ENCODE data around the gene RHAG. TPM values are rescaled to one million over a fixed set of nuclear protein-coding genes. Genes with fewer than 3 reads are reported as not detected.

The RHAG gene
- total and polyA plus RNA-seq, 2 donors (not counting 1 experiment from before 2014, with no cell fraction given) = not detected

DNA sequence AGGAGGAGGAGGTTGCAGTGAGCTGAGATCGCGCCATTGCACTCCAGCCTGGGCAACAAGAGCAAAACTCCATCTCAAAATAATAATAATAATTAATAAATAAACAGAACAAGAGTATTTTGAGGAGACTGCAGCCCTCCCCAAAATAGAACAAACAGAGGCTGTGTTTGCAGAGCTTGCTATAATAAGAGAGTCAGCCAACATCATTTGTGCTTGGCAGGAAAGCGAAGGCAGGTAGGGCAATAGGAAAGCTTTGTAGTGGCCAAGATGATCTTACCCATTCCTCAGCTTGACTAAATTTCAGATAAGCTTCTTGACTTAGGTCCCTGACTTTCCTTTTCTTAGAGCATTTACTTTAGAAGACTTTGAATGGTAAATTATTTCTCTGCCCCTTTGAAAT is 79.5 kb downstream of the RHAG start:
- ChIA-PET CTCF (no interaction called here), POLR2A (no interaction called here)
- Mint-ChIP-seq H3K27ac (no peak overlapping the region), H3K4me3 (no peak overlapping the region), H3K27me3 (no peaks in the 10 kb centered on the region), H3K4me1 (peaks cover 1% of the 10 kb centered on the region), H3K9me3 (ENCODE audit: insufficient read depth) (no peaks in the 10 kb centered on the region)
- no peaks in the 10 kb centered on the region for H3K4me1 ChIP-seq (ENCODE audit: control insufficient read depth in 2 of 2, insufficient read depth in 2 of 2, low read length in 2 of 2)
- H3K4me3 ChIP-seq (ENCODE audit: control extremely low read depth in 1 of 5, extremely low read depth in 1 of 5, insufficient read depth in 1 of 5, low read depth in 2 of 5, low read length in 4 of 5) = no peak overlapping the region
- ATAC-seq (ENCODE audit: low read depth) = no peak
- H3K9me3 ChIP-seq (ENCODE audit: control extremely low read depth in 1 of 3, control insufficient read depth in 2 of 3, insufficient read depth in 1 of 3, low read length in 2 of 3) = no peaks in the 10 kb centered on the region
- no peaks in the 10 kb centered on the region for H3K36me3 ChIP-seq (replicated peaks in 1 of 2; ENCODE audit: control extremely low read depth in 1 of 2, control insufficient read depth in 1 of 2, extremely low read depth in 1 of 2, insufficient read depth in 2 of 2, low read length in 1 of 2)
- H2AFZ ChIP-seq (ENCODE audit: insufficient read depth, low read depth, low read length, poor library complexity, severe bottlenecking) = no peak overlapping the region
- H4K20me1 ChIP-seq (ENCODE audit: control insufficient read depth, insufficient read depth, low read length, poor library complexity, severe bottlenecking) = no peaks in the 10 kb centered on the region
- no peak overlapping the region for H3K27ac ChIP-seq (ENCODE audit: low read length in 2 of 2)
- intact Hi-C loops (cut with micrococcal nuclease) = no loop called here
- no peak overlapping the region for H3K4me2 ChIP-seq (replicated peaks; ENCODE audit: low read depth, low read length, poor library complexity, severe bottlenecking)
- DNase-seq = no peak
- H3K9ac ChIP-seq (ENCODE audit: low read length) = no peak overlapping the region
- H3K27me3 ChIP-seq (replicated peaks in 1 of 4; ENCODE audit: control extremely low read depth in 1 of 4, control insufficient read depth in 3 of 4, insufficient read depth in 4 of 4, low read length in 3 of 4) = peaks cover 0 to 7% (median 2%) of the 10 kb centered on the region in 4 experiments
- no CpG with 5 or more reads among the region's 3 CpGs for WGBS (ENCODE audit: insufficient coverage)
- no peak for TF ChIP-seq EZH2 (IDR thresholded peaks at IDR 0.05; ENCODE audit: borderline replicate concordance, insufficient read depth, low read depth, low read length, poor library complexity, severe bottlenecking)
- TF ChIP-seq, protein P1, sequence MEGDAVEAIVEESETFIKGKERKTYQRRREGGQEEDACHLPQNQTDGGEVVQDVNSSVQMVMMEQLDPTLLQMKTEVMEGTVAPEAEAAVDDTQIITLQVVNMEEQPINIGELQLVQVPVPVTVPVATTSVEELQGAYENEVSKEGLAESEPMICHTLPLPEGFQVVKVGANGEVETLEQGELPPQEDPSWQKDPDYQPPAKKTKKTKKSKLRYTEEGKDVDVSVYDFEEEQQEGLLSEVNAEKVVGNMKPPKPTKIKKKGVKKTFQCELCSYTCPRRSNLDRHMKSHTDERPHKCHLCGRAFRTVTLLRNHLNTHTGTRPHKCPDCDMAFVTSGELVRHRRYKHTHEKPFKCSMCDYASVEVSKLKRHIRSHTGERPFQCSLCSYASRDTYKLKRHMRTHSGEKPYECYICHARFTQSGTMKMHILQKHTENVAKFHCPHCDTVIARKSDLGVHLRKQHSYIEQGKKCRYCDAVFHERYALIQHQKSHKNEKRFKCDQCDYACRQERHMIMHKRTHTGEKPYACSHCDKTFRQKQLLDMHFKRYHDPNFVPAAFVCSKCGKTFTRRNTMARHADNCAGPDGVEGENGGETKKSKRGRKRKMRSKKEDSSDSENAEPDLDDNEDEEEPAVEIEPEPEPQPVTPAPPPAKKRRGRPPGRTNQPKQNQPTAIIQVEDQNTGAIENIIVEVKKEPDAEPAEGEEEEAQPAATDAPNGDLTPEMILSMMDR (IDR thresholded peaks at IDR 0.05) = no peak
- H3K79me2 ChIP-seq (ENCODE audit: control insufficient read depth, insufficient read depth, low read length) = no peaks in the 10 kb centered on the region

DNA sequence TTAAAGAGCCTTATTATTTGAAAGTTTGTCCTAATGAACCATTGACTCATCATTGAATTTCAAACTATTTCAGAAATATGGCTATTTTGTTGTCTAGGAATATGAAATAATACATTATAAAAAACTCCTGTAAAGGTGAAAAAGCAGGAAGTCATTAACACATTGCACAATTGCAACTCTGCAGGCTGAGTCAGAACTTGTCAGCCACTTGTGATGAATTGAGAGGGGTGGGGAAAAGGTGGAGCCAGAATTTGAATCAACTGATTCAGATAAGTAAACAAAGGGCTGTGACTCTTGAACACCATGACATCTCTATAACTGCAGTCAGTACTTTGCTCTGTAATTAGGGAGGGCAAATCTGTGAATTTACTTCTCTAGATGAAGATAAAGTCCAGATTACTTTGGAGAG is 80.2 kb downstream of the RHAG start:
- Mint-ChIP-seq H3K4me3 (no peak overlapping the region), H3K4me1 (peaks cover 7% of the 10 kb centered on the region), H3K27me3 (peaks cover 6% of the 10 kb centered on the region), H3K27ac (no peak overlapping the region), H3K9me3 (ENCODE audit: insufficient read depth) (no peaks in the 10 kb centered on the region)
- no peak overlapping the region for H3K9ac ChIP-seq (ENCODE audit: low read length)
- H3K36me3 ChIP-seq (replicated peaks in 1 of 2; ENCODE audit: control extremely low read depth in 1 of 2, control insufficient read depth in 1 of 2, extremely low read depth in 1 of 2, insufficient read depth in 2 of 2, low read length in 1 of 2) = no peaks in the 10 kb centered on the region
- DNase-seq = no peak
- no peaks in the 10 kb centered on the region for H3K79me2 ChIP-seq (ENCODE audit: control insufficient read depth, insufficient read depth, low read length)
- H3K9me3 ChIP-seq (ENCODE audit: control extremely low read depth in 1 of 3, control insufficient read depth in 2 of 3, insufficient read depth in 1 of 3, low read length in 2 of 3) = no peaks in the 10 kb centered on the region
- ChIA-PET CTCF (no interaction called here), POLR2A (no interaction called here)
- peaks cover 0 to 7% (median 2%) of the 10 kb centered on the region in 4 experiments for H3K27me3 ChIP-seq (replicated peaks in 1 of 4; ENCODE audit: control extremely low read depth in 1 of 4, control insufficient read depth in 3 of 4, insufficient read depth in 4 of 4, low read length in 3 of 4)
- peaks cover 0 to 4% of the 10 kb centered on the region in 2 donors for H3K4me1 ChIP-seq (ENCODE audit: control insufficient read depth in 2 of 2, insufficient read depth in 2 of 2, low read length in 2 of 2)
- H2AFZ ChIP-seq (ENCODE audit: insufficient read depth, low read depth, low read length, poor library complexity, severe bottlenecking) = no peak overlapping the region
- intact Hi-C loops (cut with micrococcal nuclease) = no loop called here
- H4K20me1 ChIP-seq (ENCODE audit: control insufficient read depth, insufficient read depth, low read length, poor library complexity, severe bottlenecking) = no peaks in the 10 kb centered on the region
- no peak for ATAC-seq (ENCODE audit: low read depth)
- TF ChIP-seq EZH2 (IDR thresholded peaks at IDR 0.05; ENCODE audit: borderline replicate concordance, insufficient read depth, low read depth, low read length, poor library complexity, severe bottlenecking) = no peak
- H3K4me2 ChIP-seq (replicated peaks; ENCODE audit: low read depth, low read length, poor library complexity, severe bottlenecking) = no peak overlapping the region
- no peak overlapping the region for H3K4me3 ChIP-seq (ENCODE audit: control extremely low read depth in 1 of 5, extremely low read depth in 1 of 5, insufficient read depth in 1 of 5, low read depth in 2 of 5, low read length in 4 of 5)
- no peak overlapping the region for H3K27ac ChIP-seq (ENCODE audit: low read length in 2 of 2)

Measured in B cell (primary cell).